ENCODE measurements around the gene CFAP53. TPM values are rescaled to one million over a fixed set of nuclear protein-coding genes. Genes with fewer than 3 reads are reported as not detected.

The CFAP53 gene
- polyA plus RNA-seq, 1 of the 3 experiments (the other 2 are of a cell fraction), result 1.6 TPM

DNA sequence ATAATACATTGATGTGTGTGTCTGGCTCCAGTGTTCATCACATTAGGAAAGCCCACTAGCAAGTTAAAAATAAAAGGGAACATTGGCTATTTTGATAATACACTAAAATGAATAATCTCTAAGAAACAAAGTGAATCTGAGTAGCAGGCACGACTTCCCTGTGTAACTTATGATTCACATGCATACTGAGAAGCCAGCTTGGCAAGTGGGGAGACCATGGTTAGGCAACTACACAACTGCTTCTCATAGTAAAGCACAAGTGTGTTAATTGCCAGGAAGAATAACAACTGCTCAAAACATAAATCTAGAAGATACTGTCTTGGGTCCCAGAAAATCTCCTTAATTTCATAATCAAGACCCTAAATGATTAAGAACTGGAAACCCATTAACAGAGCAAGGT lies 75.4 kb downstream of the CFAP53 start:
- H3K9ac ChIP-seq, result no peak overlapping the region
- ChIA-PET CTCF (interaction anchor here (1.0 kb wide), 1 partner anchor 13 kb away, joined by 4 read pairs; no protein-coding TSS in a partner anchor), POLR2A (no interaction called here)
- H3K9me2 ChIP-seq, result no peaks in the 10 kb centered on the region
- H3K27me3 ChIP-seq (ENCODE audit: insufficient read depth), result peaks cover 35% of the 10 kb centered on the region
- H3K4me3 ChIP-seq (ENCODE audit: low read depth in 2 of 2, low read length in 1 of 2), result no peak overlapping the region
- no peaks in the 10 kb centered on the region for H3K79me2 ChIP-seq (ENCODE audit: insufficient read depth)
- H4K20me1 ChIP-seq (ENCODE audit: insufficient read depth), result no peaks in the 10 kb centered on the region
- no peaks in the 10 kb centered on the region for H3K9me3 ChIP-seq
- H3K4me2 ChIP-seq, result no peak overlapping the region
- 4% methylated on average over 1 of the region's 1 CpG for WGBS (ENCODE audit: low lambda C conversion rate)
- H3K4me1 ChIP-seq (ENCODE audit: control insufficient read depth in 1 of 2, insufficient read depth in 2 of 2, low read depth in 1 of 2, low read length in 1 of 2), result no peaks in the 10 kb centered on the region; a peak in 1 of 4 replicates
- no peaks in the 10 kb centered on the region for H3K36me3 ChIP-seq (replicated peaks in 1 of 2; ENCODE audit: control insufficient read depth in 1 of 2, insufficient read depth in 2 of 2, low read length in 1 of 2)
- H3F3A ChIP-seq (replicated peaks; ENCODE audit: insufficient read depth), result no peaks in the 10 kb centered on the region
- DNase-seq, result no peak
- TF ChIP-seq EP300 (IDR thresholded peaks at IDR 0.05; ENCODE audit: borderline replicate concordance in 1 of 2, low read depth in 1 of 2, low read length in 1 of 2) (no peak), FOXM1 (IDR thresholded peaks at IDR 0.05; ENCODE audit: low read depth) (no peak), TCF12 (IDR thresholded peaks at IDR 0.05) (no peak), EZH2phosphoT487 (IDR thresholded peaks at IDR 0.05; ENCODE audit: borderline replicate concordance, low read depth) (no peak), RFX5 (IDR thresholded peaks at IDR 0.05; ENCODE audit: low read length) (no peak), MXI1 (IDR thresholded peaks at IDR 0.05; ENCODE audit: low read depth, low read length) (no peak), YY1 (IDR thresholded peaks at IDR 0.05; ENCODE audit: low read depth) (no peak), GABPA (IDR thresholded peaks at IDR 0.05; ENCODE audit: low read depth) (no peak)
- no peak overlapping the region for H2AFZ ChIP-seq (ENCODE audit: low read depth)
- no peak overlapping the region for H3K27ac ChIP-seq (ENCODE audit: low read depth in 2 of 2, low read length in 1 of 2)

DNA sequence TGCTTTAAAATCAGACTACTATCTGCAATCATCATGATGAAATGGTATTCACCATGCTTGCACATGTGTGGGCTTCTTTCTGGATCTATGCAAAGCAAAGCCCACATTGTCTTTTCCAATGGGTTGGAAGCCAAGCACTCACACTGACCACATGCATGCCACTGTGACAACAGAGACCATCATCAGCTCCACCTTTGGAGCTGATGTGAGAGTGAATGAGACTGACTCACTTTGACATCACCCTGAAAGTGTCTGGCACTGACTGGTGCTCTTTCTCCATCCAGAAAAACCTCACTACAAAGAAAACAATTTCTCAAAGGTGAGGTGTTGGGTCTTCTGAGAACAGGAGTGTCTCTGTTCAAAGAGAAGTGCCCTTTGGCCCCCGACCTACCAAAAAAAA lies 76.1 kb downstream of the CFAP53 start:
- H2AFZ ChIP-seq (ENCODE audit: low read depth), result no peak overlapping the region
- TF ChIP-seq EP300 (IDR thresholded peaks at IDR 0.05; ENCODE audit: borderline replicate concordance in 1 of 2, low read depth in 1 of 2, low read length in 1 of 2) (no peak), POLR2AphosphoS5 (IDR thresholded peaks at IDR 0.05; ENCODE audit: low read depth, low read length) (no peak), TCF12 (IDR thresholded peaks at IDR 0.05) (no peak)
- TF ChIP-seq, protein P1, sequence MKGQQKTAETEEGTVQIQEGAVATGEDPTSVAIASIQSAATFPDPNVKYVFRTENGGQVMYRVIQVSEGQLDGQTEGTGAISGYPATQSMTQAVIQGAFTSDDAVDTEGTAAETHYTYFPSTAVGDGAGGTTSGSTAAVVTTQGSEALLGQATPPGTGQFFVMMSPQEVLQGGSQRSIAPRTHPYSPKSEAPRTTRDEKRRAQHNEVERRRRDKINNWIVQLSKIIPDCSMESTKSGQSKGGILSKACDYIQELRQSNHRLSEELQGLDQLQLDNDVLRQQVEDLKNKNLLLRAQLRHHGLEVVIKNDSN (IDR thresholded peaks at IDR 0.05; ENCODE audit: borderline replicate concordance, low read depth), result no peak
- TF ChIP-seq, protein P2, sequence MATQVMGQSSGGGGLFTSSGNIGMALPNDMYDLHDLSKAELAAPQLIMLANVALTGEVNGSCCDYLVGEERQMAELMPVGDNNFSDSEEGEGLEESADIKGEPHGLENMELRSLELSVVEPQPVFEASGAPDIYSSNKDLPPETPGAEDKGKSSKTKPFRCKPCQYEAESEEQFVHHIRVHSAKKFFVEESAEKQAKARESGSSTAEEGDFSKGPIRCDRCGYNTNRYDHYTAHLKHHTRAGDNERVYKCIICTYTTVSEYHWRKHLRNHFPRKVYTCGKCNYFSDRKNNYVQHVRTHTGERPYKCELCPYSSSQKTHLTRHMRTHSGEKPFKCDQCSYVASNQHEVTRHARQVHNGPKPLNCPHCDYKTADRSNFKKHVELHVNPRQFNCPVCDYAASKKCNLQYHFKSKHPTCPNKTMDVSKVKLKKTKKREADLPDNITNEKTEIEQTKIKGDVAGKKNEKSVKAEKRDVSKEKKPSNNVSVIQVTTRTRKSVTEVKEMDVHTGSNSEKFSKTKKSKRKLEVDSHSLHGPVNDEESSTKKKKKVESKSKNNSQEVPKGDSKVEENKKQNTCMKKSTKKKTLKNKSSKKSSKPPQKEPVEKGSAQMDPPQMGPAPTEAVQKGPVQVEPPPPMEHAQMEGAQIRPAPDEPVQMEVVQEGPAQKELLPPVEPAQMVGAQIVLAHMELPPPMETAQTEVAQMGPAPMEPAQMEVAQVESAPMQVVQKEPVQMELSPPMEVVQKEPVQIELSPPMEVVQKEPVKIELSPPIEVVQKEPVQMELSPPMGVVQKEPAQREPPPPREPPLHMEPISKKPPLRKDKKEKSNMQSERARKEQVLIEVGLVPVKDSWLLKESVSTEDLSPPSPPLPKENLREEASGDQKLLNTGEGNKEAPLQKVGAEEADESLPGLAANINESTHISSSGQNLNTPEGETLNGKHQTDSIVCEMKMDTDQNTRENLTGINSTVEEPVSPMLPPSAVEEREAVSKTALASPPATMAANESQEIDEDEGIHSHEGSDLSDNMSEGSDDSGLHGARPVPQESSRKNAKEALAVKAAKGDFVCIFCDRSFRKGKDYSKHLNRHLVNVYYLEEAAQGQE (IDR thresholded peaks at IDR 0.05; ENCODE audit: low read depth, low read length), result no peak
- TF ChIP-seq, protein P3, sequence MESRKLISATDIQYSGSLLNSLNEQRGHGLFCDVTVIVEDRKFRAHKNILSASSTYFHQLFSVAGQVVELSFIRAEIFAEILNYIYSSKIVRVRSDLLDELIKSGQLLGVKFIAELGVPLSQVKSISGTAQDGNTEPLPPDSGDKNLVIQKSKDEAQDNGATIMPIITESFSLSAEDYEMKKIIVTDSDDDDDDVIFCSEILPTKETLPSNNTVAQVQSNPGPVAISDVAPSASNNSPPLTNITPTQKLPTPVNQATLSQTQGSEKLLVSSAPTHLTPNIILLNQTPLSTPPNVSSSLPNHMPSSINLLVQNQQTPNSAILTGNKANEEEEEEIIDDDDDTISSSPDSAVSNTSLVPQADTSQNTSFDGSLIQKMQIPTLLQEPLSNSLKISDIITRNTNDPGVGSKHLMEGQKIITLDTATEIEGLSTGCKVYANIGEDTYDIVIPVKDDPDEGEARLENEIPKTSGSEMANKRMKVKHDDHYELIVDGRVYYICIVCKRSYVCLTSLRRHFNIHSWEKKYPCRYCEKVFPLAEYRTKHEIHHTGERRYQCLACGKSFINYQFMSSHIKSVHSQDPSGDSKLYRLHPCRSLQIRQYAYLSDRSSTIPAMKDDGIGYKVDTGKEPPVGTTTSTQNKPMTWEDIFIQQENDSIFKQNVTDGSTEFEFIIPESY (IDR thresholded peaks at IDR 0.05; ENCODE audit: borderline replicate concordance, low read depth), result no peak
- TF ChIP-seq, protein P4, sequence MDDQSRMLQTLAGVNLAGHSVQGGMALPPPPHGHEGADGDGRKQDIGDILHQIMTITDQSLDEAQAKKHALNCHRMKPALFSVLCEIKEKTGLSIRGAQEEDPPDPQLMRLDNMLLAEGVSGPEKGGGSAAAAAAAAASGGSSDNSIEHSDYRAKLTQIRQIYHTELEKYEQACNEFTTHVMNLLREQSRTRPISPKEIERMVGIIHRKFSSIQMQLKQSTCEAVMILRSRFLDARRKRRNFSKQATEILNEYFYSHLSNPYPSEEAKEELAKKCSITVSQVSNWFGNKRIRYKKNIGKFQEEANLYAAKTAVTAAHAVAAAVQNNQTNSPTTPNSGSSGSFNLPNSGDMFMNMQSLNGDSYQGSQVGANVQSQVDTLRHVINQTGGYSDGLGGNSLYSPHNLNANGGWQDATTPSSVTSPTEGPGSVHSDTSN (IDR thresholded peaks at IDR 0.05), result no peak
- H4K20me1 ChIP-seq (ENCODE audit: insufficient read depth), result no peaks in the 10 kb centered on the region
- H3K4me3 ChIP-seq (ENCODE audit: low read depth in 2 of 2, low read length in 1 of 2), result no peak overlapping the region
- DNase-seq, result no peak
- H3K9me2 ChIP-seq, result no peaks in the 10 kb centered on the region
- H3K4me1 ChIP-seq (ENCODE audit: control insufficient read depth in 1 of 2, insufficient read depth in 2 of 2, low read depth in 1 of 2, low read length in 1 of 2), result no peaks in the 10 kb centered on the region; a peak in 1 of 4 replicates
- ChIA-PET CTCF (interaction anchor here (1.0 to 1.5 kb wide), 2 partner anchors 10 to 14 kb away, joined by 3 to 4 read pairs; no protein-coding TSS in a partner anchor), POLR2A (no interaction called here)
- H3F3A ChIP-seq (replicated peaks; ENCODE audit: insufficient read depth), result no peaks in the 10 kb centered on the region
- H3K36me3 ChIP-seq (replicated peaks in 1 of 2; ENCODE audit: control insufficient read depth in 1 of 2, insufficient read depth in 2 of 2, low read length in 1 of 2), result no peaks in the 10 kb centered on the region
- H3K4me2 ChIP-seq, result no peak overlapping the region
- H3K27me3 ChIP-seq (ENCODE audit: insufficient read depth), result peaks cover 29% of the 10 kb centered on the region
- no peak overlapping the region for H3K27ac ChIP-seq (ENCODE audit: low read depth in 2 of 2, low read length in 1 of 2)
- H3K9me3 ChIP-seq, result no peaks in the 10 kb centered on the region
- WGBS (ENCODE audit: low lambda C conversion rate), result 6% methylated on average over 1 of the region's 1 CpG
- no peaks in the 10 kb centered on the region for H3K79me2 ChIP-seq (ENCODE audit: insufficient read depth)
- no peak overlapping the region for H3K9ac ChIP-seq
